GM12873 (cell line): ENCODE measurements around the gene RIBC2.

Experiments
- TF ChIP-seq, protein P1 (sequence below): IDR thresholded peaks from 2 replicates; pipeline ENCODE4 v1.5.1; 2012; ENCODE audit warnings: low read depth, mild to moderate bottlenecking, moderate library complexity, low read length, control low read depth; ENCODE audit not compliant: insufficient read depth; ENCODE audit errors: missing control alignments

RIBC2 gene

DNA sequence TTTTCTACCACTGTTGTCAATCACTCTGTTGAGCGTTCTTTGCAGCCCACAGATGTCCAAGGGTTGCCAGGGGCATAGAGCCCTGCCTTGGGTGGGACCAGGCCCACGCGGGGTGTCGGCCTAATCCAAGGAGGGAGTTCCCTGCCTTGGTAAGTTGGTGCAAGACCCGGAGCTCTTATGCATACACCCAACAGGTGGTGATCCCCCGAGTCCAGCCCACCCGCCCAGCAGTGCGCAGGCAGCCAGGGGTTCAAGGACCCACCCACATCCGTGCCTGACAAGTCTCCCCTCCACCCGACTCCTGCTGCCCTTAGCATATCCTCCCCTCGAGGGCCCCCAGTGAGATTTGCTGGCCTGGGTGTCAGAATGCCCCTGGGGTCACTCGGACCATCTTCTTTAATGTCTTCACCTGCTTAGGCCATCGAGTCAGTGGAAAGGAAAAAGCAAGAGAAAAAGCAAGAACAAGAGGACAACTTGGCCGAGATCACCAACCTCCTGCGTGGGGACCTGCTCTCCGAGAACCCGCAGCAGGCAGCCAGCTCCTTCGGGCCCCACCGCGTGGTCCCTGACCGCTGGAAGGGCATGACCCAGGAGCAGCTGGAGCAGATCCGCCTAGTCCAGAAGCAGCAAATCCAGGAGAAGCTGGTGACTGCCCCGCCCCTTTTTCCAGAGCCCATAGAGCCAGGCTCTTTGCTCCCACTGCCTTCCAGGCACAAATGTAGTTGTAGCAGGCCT lies 12.2 kb downstream of the RIBC2 start:
- TF ChIP-seq, protein P1, sequence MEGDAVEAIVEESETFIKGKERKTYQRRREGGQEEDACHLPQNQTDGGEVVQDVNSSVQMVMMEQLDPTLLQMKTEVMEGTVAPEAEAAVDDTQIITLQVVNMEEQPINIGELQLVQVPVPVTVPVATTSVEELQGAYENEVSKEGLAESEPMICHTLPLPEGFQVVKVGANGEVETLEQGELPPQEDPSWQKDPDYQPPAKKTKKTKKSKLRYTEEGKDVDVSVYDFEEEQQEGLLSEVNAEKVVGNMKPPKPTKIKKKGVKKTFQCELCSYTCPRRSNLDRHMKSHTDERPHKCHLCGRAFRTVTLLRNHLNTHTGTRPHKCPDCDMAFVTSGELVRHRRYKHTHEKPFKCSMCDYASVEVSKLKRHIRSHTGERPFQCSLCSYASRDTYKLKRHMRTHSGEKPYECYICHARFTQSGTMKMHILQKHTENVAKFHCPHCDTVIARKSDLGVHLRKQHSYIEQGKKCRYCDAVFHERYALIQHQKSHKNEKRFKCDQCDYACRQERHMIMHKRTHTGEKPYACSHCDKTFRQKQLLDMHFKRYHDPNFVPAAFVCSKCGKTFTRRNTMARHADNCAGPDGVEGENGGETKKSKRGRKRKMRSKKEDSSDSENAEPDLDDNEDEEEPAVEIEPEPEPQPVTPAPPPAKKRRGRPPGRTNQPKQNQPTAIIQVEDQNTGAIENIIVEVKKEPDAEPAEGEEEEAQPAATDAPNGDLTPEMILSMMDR: no peak

DNA sequence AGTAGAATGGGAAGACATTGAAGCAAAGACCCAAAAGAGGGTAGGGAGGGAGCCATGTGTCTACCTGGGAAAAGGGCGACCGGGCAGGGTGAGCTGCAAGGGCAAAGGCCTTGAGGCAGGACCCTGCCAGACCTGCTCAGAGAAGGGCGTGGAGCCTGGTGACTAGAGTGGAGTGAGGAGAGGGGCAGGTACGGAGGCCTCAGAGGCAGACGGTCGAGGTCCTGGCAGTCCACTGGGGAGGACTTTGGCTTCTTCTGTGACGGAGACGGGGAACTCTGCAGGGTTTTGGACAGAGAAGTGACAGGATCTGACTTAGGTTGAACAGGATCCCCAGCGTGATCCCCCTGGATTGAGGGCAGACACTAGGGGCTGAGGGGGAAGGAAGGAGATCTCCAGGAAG lies 12.9 kb downstream of the RIBC2 start:
- TF ChIP-seq, protein P1: no peak

DNA sequence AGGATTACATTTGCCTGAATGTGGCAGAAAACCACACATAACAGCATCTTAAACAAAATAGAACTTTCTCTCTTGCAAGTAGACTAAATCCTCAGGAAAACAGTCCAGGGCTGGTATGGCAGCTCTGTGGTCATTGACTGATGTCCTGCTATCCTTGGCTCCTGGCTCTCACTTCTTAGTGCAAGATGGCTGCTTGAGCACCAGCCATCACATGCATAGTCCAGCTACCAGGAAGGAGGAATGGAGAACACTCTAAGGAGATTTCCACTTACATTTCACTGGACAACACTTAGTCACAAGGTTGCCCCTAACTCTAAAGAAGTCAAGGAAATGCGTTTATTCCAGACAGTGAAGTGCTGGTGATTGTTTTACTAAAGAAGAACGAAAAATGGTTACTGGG lies 13.6 kb downstream of the RIBC2 start:
- TF ChIP-seq, protein P1: no peak

DNA sequence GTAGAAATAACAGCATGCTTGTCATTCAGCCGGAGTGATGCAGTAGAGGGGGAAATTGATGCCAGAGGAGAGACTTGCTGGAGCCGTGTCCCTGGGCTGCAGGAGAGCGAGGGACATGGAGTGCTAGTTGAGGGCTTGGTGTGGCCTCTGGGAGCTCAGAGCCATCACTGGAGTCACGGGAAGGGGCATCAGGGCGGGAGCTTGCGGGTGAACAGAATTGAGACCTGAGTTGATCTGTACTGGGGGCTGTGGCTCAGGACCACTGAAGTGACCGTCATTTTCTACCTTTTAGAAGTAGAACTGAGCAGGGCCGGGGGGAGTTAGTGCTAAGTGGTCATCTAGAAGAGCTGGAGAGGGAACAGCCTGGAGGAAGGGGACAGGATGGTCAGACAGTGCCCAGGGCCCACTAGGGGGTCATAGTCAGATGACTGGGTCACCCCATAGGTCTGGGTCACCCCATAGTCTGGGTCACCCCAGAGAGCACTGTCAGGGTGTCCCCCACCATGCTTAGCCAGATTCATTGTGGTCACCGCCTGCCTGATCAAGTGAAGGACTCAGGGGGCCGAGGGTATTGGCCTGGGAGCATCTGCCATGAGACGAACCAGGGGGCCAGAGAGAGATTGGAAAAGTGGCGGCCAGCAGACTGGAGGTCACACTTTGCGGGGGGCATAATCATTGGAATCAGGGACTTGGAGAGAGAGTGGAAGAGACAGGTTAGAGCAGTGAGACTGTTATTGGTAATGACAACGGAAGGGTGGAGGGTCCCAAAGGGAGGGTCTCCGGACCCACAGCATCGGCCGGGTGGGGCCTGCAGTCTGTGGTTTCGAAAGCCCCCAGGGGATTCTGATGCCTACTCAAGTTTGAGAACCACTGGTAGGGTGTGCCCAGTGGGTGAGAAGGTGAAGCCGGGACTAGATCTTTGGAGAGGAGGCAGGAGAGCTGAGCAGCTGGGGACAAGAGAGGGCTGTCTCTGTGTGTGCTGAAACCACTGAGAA lies 15.2 kb downstream of the RIBC2 start:
- TF ChIP-seq, protein P1: no peak

DNA sequence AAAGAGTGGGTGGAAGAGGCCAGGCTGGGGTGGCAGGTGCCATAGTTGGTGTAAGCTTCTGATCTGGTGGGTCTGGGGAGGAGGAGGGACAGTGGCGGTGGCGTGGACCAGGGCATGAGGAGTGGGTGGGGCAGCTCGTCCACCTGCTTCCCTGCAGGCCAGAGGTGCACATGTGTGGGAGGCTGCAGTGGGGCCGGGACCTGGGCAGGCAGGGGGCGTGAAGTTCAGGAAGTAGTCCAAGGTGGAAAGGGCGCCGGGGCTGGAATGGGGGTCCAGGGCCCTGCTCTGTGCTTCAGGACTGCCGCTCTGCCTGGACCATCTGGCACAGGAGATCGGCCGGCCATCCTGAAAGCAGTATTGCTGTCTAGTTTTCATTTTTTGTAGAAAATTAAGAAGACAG lies 15.9 kb downstream of the RIBC2 start:
- TF ChIP-seq, protein P1: no peak

DNA sequence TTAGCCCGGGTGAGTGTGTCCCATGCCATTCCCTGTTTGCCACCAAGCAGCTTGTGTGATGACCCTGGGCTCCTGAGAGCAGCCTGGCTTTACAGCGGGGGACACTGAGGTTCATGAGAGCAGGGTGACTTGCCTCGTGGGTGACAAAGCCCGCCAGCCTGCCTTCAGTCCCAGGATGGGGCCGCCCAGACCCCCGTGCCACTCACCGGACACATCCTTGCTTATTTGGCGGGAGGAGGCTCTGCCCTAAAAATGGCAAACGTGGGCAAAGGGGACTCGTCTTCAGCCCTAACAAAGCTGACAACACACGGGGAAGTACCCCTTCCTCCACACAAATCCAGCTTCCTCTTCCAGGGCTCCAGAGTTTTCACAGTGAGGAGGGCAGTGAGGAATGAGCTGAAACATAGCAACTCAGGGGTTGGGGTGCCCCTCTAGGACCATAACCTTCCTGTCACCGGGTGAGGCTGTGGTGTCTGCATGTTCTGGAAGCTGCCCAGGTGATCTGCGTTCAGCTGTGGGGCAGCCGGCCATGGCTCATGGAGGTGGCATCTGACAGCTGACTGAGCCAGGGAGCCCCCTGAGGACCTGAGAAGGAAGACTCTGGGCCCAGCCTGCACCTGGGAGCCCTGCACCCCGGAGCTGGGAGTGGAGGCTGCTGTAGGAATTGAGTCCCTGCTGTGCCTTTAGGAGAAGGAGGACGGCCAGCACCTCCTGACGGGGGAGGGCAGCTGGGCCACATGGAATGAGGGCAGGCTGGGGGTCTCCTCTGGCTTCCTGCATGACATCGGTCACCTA lies 16.7 kb downstream of the RIBC2 start:
- TF ChIP-seq, protein P1: no peak
